ENCODE data around the gene ZNG1C.
"Not testable (repeated sequence)": the region's sequence is repeated elsewhere in the genome, so short reads cannot be mapped to it uniquely, and the experiment has no call there.

Gene ZNG1C

DNA sequence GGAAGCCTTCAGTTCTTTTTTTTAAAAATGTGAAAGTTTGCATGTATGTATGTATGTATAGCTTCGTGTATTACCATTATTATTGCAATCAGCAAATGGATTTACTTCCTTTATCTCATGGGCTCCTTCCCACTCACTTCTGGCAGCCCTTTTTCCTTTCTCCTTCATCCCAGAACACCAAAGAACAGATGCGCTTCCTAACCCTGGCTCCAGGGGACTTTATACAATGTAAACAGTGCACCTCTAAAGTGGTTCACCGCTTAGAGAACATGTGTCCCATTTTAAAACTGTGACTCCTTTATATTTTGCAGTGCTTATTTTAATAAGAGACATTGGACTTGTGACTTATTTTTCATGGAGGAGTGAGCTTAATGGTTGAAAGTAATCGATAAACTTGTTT is 101.5 kb downstream of the ZNG1C start:
- DNase-seq = not testable (repeated sequence)

DNA sequence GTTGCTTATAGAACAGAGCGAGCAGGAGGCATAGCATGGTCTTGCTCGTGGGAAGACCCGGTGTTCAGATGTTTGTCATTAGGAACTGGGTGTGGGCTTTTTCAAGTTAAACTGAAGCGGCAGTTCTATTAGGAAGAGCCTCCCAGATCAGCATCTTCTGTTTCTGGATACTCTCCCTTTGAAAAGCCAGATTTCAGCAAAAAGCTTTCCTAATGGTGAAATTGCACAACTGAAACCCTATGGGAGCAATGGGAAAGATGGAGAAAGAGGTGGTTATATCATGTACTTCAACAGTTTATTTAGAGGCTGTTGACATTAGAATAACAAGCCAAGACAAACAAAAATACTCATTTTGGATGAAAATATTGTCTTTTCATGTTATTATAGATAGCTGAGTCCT is 102.2 kb downstream of the ZNG1C start:
- not testable (repeated sequence) for DNase-seq
